C4-2B (cell line): Measurements from ENCODE around the gene ENAH.

ENCODE experiments used
- CTCF ChIP-seq: fragments of 450-650 bp; conservative IDR thresholded peaks from 2 replicates; pipeline ENCODE4 v1.5.1; 2017; ENCODE audit warnings: mild to moderate bottlenecking
- ZFX ChIP-seq: fragments of 450-650 bp; IDR thresholded peaks from 2 replicates; pipeline ENCODE4 v1.6.1; 2017

GRCh38 chr1:225494789-225495359, 158.0 kb downstream of the ENAH start:
- TF ChIP-seq CTCF (no peak), ZFX (no peak)
